HG03064 (cell line): ENCODE measurements around the gene CYSRT1.

Experiments used
- ATAC-seq: cut with Tn5 transposase; IDR thresholded peaks from one replicate; pipeline ENCODE4 v1.9.1; 2021; ENCODE audit warnings: low read depth; ENCODE audit not compliant: unreplicated experiment

The CYSRT1 gene

GRCh38 chr9:137205126-137206069, 19.6 kb upstream of the CYSRT1 start, which contains the start of the genes NDOR1 and TMEM203:
TSS of gene NDOR1 (plus strand) at chr9:137205700. CDS start at chr9:137205778, 78 bp downstream.
TSS of gene TMEM203 (minus strand) at chr9:137205648. CDS start at chr9:137205414, 234 bp downstream.
- ATAC-seq, result no peak

- ATAC-seq, result no peak
These were observed 18.4 kb upstream of the CYSRT1 start for GRCh38 chr9:137206602-137207001.

- ATAC-seq, result no peak
These were observed 13.4 kb upstream of the CYSRT1 start for GRCh38 chr9:137211532-137211931.

- ATAC-seq, result no peak
These were observed 12.5 kb upstream of the CYSRT1 start for GRCh38 chr9:137212520-137212919.

GRCh38 chr9:137213160-137214060, 11.6 kb upstream of the CYSRT1 start:
- no peak for ATAC-seq

GRCh38 chr9:137214620-137215019, 10.4 kb upstream of the CYSRT1 start:
- no peak for ATAC-seq

GRCh38 chr9:137215196-137215986, 9.6 kb upstream of the CYSRT1 start:
- no peak for ATAC-seq

- no peak for ATAC-seq
These were observed 8.6 kb upstream of the CYSRT1 start for GRCh38 chr9:137216188-137216965.

- ATAC-seq, result no peak
These were observed 7.4 kb upstream of the CYSRT1 start for GRCh38 chr9:137217276-137218211.

- ATAC-seq, result no peak
These were observed 6.7 kb upstream of the CYSRT1 start for GRCh38 chr9:137218212-137218753.

- ATAC-seq, result no peak
These were observed 6.2 kb upstream of the CYSRT1 start for GRCh38 chr9:137218754-137219271.

- ATAC-seq, result no peak
These were observed 5.1 kb upstream of the CYSRT1 start for GRCh38 chr9:137219757-137220316.

GRCh38 chr9:137220317-137221094, 4.5 kb upstream of the CYSRT1 start:
- ATAC-seq, result no peak

GRCh38 chr9:137221095-137221505, 3.9 kb upstream of the CYSRT1 start:
- ATAC-seq, result no peak

- no peak for ATAC-seq
These were observed 3.4 kb upstream of the CYSRT1 start for GRCh38 chr9:137221506-137222111.
